ENCODE data around the gene SLC16A1. TPM values are rescaled to one million over a fixed set of nuclear protein-coding genes. Genes with fewer than 3 reads are reported as not detected.

Gene SLC16A1
- total and polyA plus RNA-seq, 2 experiments from 2014 or later = 231 to 593 TPM

DNA sequence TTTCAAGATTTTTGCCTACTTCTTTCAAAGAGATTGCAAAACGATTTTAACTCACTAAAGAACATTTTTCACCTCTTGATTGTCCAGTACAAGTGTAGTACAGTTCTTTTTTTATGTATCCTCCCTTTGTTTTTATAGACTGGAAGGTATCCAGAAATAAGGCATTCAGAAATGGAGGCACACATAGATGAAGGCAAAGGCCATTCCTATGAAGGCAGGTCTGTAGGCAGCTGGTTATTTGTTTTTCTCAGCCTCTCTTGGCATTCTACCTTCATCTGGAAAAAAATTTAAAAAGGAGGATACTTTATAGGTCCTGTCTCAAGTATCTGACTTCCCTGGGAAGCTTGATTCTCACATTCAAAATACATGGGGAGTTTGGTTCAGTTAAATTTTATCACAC, 18.6 kb upstream of the SLC16A1 start:
- H2AFZ ChIP-seq = no peak overlapping the region
- H3K4me1 ChIP-seq (ENCODE audit: insufficient read depth) = no peaks in the 10 kb centered on the region
- TF ChIP-seq CREB1 (CRISPR knock-in tag; IDR thresholded peaks at IDR 0.05; ENCODE audit: low read depth) (no peak), EZH2phosphoT487 (IDR thresholded peaks at IDR 0.05; ENCODE audit: unreplicated experiment) (no peak), STAT1 (IDR thresholded peaks at IDR 0.05; ENCODE audit: unreplicated experiment) (no peak), ZNF114 (CRISPR knock-in tag; IDR thresholded peaks at IDR 0.05) (no peak), JUNB (IDR thresholded peaks at IDR 0.05; ENCODE audit: unreplicated experiment) (no peak), EZH2 (IDR thresholded peaks at IDR 0.05; ENCODE audit: low read depth, unreplicated experiment) (no peak), ZNF331 (CRISPR knock-in tag; IDR thresholded peaks at IDR 0.05; ENCODE audit: low read depth) (no peak), NANOG (IDR thresholded peaks at IDR 0.05; ENCODE audit: borderline replicate concordance) (no peak), POLR2AphosphoS5 (IDR thresholded peaks at IDR 0.05; ENCODE audit: low read depth) (no peak)
- TF ChIP-seq, protein P1, sequence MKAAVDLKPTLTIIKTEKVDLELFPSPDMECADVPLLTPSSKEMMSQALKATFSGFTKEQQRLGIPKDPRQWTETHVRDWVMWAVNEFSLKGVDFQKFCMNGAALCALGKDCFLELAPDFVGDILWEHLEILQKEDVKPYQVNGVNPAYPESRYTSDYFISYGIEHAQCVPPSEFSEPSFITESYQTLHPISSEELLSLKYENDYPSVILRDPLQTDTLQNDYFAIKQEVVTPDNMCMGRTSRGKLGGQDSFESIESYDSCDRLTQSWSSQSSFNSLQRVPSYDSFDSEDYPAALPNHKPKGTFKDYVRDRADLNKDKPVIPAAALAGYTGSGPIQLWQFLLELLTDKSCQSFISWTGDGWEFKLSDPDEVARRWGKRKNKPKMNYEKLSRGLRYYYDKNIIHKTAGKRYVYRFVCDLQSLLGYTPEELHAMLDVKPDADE (IDR thresholded peaks at IDR 0.05) = no peak
- TF ChIP-seq, protein P2, sequence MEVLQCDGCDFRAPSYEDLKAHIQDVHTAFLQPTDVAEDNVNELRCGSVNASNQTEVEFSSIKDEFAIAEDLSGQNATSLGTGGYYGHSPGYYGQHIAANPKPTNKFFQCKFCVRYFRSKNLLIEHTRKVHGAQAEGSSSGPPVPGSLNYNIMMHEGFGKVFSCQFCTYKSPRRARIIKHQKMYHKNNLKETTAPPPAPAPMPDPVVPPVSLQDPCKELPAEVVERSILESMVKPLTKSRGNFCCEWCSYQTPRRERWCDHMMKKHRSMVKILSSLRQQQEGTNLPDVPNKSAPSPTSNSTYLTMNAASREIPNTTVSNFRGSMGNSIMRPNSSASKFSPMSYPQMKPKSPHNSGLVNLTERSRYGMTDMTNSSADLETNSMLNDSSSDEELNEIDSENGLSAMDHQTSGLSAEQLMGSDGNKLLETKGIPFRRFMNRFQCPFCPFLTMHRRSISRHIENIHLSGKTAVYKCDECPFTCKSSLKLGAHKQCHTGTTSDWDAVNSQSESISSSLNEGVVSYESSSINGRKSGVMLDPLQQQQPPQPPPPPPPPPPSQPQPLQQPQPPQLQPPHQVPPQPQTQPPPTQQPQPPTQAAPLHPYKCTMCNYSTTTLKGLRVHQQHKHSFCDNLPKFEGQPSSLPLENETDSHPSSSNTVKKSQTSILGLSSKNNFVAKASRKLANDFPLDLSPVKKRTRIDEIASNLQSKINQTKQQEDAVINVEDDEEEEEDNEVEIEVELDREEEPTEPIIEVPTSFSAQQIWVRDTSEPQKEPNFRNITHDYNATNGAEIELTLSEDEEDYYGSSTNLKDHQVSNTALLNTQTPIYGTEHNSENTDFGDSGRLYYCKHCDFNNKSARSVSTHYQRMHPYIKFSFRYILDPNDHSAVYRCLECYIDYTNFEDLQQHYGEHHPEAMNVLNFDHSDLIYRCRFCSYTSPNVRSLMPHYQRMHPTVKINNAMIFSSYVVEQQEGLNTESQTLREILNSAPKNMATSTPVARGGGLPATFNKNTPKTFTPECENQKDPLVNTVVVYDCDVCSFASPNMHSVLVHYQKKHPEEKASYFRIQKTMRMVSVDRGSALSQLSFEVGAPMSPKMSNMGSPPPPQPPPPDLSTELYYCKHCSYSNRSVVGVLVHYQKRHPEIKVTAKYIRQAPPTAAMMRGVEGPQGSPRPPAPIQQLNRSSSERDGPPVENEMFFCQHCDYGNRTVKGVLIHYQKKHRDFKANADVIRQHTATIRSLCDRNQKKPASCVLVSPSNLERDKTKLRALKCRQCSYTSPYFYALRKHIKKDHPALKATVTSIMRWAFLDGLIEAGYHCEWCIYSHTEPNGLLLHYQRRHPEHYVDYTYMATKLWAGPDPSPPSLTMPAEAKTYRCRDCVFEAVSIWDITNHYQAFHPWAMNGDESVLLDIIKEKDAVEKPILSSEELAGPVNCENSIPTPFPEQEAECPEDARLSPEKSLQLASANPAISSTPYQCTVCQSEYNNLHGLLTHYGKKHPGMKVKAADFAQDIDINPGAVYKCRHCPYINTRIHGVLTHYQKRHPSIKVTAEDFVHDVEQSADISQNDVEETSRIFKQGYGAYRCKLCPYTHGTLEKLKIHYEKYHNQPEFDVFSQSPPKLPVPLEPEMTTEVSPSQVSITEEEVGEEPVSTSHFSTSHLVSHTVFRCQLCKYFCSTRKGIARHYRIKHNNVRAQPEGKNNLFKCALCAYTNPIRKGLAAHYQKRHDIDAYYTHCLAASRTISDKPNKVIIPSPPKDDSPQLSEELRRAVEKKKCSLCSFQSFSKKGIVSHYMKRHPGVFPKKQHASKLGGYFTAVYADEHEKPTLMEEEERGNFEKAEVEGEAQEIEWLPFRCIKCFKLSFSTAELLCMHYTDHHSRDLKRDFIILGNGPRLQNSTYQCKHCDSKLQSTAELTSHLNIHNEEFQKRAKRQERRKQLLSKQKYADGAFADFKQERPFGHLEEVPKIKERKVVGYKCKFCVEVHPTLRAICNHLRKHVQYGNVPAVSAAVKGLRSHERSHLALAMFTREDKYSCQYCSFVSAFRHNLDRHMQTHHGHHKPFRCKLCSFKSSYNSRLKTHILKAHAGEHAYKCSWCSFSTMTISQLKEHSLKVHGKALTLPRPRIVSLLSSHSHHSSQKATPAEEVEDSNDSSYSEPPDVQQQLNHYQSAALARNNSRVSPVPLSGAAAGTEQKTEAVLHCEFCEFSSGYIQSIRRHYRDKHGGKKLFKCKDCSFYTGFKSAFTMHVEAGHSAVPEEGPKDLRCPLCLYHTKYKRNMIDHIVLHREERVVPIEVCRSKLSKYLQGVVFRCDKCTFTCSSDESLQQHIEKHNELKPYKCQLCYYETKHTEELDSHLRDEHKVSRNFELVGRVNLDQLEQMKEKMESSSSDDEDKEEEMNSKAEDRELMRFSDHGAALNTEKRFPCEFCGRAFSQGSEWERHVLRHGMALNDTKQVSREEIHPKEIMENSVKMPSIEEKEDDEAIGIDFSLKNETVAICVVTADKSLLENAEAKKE (CRISPR knock-in tag; IDR thresholded peaks at IDR 0.05) = no peak
- TF ChIP-seq, protein P3, sequence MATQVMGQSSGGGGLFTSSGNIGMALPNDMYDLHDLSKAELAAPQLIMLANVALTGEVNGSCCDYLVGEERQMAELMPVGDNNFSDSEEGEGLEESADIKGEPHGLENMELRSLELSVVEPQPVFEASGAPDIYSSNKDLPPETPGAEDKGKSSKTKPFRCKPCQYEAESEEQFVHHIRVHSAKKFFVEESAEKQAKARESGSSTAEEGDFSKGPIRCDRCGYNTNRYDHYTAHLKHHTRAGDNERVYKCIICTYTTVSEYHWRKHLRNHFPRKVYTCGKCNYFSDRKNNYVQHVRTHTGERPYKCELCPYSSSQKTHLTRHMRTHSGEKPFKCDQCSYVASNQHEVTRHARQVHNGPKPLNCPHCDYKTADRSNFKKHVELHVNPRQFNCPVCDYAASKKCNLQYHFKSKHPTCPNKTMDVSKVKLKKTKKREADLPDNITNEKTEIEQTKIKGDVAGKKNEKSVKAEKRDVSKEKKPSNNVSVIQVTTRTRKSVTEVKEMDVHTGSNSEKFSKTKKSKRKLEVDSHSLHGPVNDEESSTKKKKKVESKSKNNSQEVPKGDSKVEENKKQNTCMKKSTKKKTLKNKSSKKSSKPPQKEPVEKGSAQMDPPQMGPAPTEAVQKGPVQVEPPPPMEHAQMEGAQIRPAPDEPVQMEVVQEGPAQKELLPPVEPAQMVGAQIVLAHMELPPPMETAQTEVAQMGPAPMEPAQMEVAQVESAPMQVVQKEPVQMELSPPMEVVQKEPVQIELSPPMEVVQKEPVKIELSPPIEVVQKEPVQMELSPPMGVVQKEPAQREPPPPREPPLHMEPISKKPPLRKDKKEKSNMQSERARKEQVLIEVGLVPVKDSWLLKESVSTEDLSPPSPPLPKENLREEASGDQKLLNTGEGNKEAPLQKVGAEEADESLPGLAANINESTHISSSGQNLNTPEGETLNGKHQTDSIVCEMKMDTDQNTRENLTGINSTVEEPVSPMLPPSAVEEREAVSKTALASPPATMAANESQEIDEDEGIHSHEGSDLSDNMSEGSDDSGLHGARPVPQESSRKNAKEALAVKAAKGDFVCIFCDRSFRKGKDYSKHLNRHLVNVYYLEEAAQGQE (IDR thresholded peaks at IDR 0.05; ENCODE audit: unreplicated experiment) = no peak
- TF ChIP-seq, protein P4, sequence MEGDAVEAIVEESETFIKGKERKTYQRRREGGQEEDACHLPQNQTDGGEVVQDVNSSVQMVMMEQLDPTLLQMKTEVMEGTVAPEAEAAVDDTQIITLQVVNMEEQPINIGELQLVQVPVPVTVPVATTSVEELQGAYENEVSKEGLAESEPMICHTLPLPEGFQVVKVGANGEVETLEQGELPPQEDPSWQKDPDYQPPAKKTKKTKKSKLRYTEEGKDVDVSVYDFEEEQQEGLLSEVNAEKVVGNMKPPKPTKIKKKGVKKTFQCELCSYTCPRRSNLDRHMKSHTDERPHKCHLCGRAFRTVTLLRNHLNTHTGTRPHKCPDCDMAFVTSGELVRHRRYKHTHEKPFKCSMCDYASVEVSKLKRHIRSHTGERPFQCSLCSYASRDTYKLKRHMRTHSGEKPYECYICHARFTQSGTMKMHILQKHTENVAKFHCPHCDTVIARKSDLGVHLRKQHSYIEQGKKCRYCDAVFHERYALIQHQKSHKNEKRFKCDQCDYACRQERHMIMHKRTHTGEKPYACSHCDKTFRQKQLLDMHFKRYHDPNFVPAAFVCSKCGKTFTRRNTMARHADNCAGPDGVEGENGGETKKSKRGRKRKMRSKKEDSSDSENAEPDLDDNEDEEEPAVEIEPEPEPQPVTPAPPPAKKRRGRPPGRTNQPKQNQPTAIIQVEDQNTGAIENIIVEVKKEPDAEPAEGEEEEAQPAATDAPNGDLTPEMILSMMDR (conservative IDR thresholded peaks at IDR 0.05; ENCODE audit: low read depth in 2 of 2) = no peak
- ATAC-seq = no peak
- no peak for DNase-seq (ENCODE audit: low spot score)
- H3K27ac Mint-ChIP-seq = no peak overlapping the region
- no peaks in the 10 kb centered on the region for H3K4me1 Mint-ChIP-seq
- no peak overlapping the region for H3K27ac ChIP-seq (ENCODE audit: low read depth)
- no peaks in the 10 kb centered on the region for H3K27me3 ChIP-seq (ENCODE audit: insufficient read depth)
- no peak overlapping the region for H3K4me3 ChIP-seq
- H3K9me3 Mint-ChIP-seq = no peaks in the 10 kb centered on the region
- H3F3A ChIP-seq (replicated peaks; ENCODE audit: low read depth) = peaks cover 8% of the 10 kb centered on the region
- H3K79me2 ChIP-seq (replicated peaks; ENCODE audit: insufficient read depth) = no peaks in the 10 kb centered on the region; the same call in 1 of the 2 replicates
- H3K9me2 ChIP-seq (ENCODE audit: insufficient read depth) = no peaks in the 10 kb centered on the region
- no peak overlapping the region for H3K4me2 ChIP-seq
- H3K36me3 ChIP-seq (ENCODE audit: insufficient read depth) = no peaks in the 10 kb centered on the region
- 0 out of 2 replicates have a peak, but pooled peaks cover 2% of the 10 kb centered on the region for H4K20me1 ChIP-seq (replicated peaks; ENCODE audit: insufficient read depth)
- H3K36me3 Mint-ChIP-seq (ENCODE audit: low read depth) = peaks cover 27% of the 10 kb centered on the region
- peaks cover 4% of the 10 kb centered on the region for H3K27me3 Mint-ChIP-seq (ENCODE audit: insufficient read depth, low read depth, poor library complexity)
- no peak overlapping the region for H3K4me3 Mint-ChIP-seq

Data from GM23338 (cell line).